Ammon's horn (tissue), 1 donor: ENCODE results near the gene TAMALIN.
A peak's percentile ranks its signal among the peaks of the same experiment; 100 is the strongest.
"Not testable (repeated sequence)": the region's sequence is repeated elsewhere in the genome, so short reads cannot be mapped to it uniquely, and the experiment has no call there.

Experiments
- DNase-seq: peaks from one replicate; pipeline ENCODE4 v3.0.0-alpha.2; 2016; ENCODE audit warnings: low spot score

Gene TAMALIN

GRCh38 chr12:52006726-52007157 lies at the start of gene TAMALIN:
TAMALIN (plus strand) TSS chr12:52006946; CDS start chr12:52007020, 74 bp downstream.
- peak; percentile 57 for DNase-seq

- DNase-seq: no peak
Observed at GRCh38 chr12:51958542-51958941, 48.2 kb upstream of the TAMALIN start.

GRCh38 chr12:51959211-51959610 lies 47.5 kb upstream of the TAMALIN start:
- no peak for DNase-seq

- DNase-seq: no peak
Observed at GRCh38 chr12:51959921-51960320, 46.8 kb upstream of the TAMALIN start.

GRCh38 chr12:51960488-51960887 lies 46.3 kb upstream of the TAMALIN start:
- no peak for DNase-seq

- no peak for DNase-seq
Observed at GRCh38 chr12:51960890-51961289, 45.9 kb upstream of the TAMALIN start.

GRCh38 chr12:51961834-51962233 lies 44.9 kb upstream of the TAMALIN start:
- no peak for DNase-seq

- DNase-seq: no peak
Observed at GRCh38 chr12:51962737-51963136, 44.0 kb upstream of the TAMALIN start.

- DNase-seq: no peak
Observed at GRCh38 chr12:51963477-51963876, 43.3 kb upstream of the TAMALIN start.

- no peak for DNase-seq
Observed at GRCh38 chr12:51969643-51970042, 37.1 kb upstream of the TAMALIN start.

- no peak for DNase-seq
Observed at GRCh38 chr12:51970904-51971646, 35.7 kb upstream of the TAMALIN start.

- DNase-seq: no peak
Observed at GRCh38 chr12:51971679-51972421, 34.9 kb upstream of the TAMALIN start.

- DNase-seq: no peak
Observed at GRCh38 chr12:51972422-51972812, 34.3 kb upstream of the TAMALIN start.

GRCh38 chr12:51972849-51973273 lies 33.9 kb upstream of the TAMALIN start:
- peak; percentile 66 for DNase-seq

GRCh38 chr12:51973560-51973959 lies 33.2 kb upstream of the TAMALIN start:
- DNase-seq: no peak

GRCh38 chr12:51974646-51975045 lies 32.1 kb upstream of the TAMALIN start:
- no peak for DNase-seq

- DNase-seq: no peak
Observed at GRCh38 chr12:51975196-51975595, 31.6 kb upstream of the TAMALIN start.

GRCh38 chr12:51976376-51977160 lies 30.2 kb upstream of the TAMALIN start:
- DNase-seq: no peak

- no peak for DNase-seq
Observed at GRCh38 chr12:51977320-51977753, 29.4 kb upstream of the TAMALIN start.

GRCh38 chr12:51979306-51979705 lies 27.4 kb upstream of the TAMALIN start:
- DNase-seq: not testable (repeated sequence)

- DNase-seq: peak; percentile 88
Observed at GRCh38 chr12:51980051-51980808, 26.5 kb upstream of the TAMALIN start.

GRCh38 chr12:51980809-51981127 lies 26.0 kb upstream of the TAMALIN start:
- DNase-seq: no peak
